NCI-H2171 treated with DMSO at 0.1 percent for 48 hours (cell line): Measurements from ENCODE around the gene AXIN2.

Source experiments
- DNase-seq: peaks from one replicate; lab custom pipeline; 2025; lab: John Stamatoyannopoulos, UW

Gene AXIN2

DNA sequence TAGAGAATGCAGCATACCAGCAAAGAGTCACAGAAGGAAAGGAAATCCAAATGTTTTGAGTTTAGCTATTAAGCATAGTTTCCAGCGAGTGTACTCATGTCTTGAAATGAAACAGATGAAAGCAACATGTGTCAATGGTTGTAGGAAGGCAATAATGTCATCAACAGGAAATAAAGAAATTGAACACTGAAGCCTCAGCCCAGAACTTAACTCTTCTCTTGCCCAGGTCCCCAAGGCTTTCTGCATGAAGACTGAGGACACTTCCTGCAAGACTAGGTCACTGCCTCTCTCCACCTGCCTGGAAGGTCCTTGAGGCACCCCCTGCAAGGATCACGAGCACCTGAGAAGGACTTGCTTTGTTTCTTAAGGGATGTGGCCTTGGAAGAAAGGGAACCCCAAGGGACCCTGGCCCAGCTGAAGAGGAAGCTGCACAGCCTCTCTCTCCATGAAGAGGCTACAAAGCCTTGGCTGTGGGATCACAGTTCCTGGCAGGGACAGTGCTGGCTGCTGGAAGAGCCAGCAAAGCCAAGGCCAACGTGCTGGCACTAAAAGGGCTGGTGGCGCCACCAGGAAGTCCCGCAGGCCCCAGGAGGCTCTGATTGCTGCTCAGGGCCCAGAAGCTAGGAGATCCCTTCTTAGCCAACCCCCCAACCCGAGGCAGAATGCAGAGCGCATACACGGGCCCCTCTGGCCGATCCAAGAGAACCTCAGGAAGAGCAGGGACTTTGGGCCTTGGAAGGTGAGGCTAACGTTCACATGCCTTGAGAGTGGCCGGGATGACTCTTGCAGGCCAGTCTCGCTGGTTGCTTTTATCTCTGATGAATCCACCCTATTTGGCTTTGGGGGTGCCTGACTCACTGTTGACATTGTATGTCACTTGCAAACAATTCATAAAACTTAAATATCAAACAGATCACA is 23.4 kb upstream of the AXIN2 start:
- no peak for DNase-seq

DNA sequence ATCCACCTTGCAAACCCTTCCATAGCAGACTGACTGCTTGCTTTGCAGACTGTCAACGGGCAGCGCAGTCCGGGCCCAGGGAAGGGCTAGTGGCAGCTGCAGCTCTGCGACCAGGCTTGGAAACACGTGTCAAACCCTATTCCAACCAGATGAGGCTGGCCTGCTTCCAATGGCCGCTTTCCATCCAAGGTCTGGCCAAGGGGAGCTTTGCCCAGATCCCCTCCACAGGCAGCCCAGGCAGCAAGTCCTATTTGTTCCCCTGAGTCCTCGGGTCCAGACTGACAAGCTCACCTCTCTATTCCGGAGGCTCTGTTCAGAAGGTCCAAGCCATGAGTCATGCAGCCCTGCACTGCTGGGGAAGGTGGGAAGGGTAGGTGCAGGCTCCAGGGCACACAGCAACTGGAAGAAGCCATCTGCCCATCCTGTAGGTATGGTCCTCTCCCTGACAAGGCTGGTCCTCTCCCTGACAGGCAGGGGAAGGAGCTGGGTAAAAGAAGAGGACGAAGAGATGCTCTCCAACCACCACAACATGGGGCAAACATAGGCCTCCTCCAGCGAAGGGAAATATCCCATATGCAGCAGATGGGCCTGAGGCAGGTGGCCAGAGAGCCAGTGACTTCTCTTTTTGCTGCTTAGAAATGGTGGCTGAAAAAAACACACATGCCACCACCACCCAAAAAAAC is 22.6 kb upstream of the AXIN2 start:
- no peak for DNase-seq

DNA sequence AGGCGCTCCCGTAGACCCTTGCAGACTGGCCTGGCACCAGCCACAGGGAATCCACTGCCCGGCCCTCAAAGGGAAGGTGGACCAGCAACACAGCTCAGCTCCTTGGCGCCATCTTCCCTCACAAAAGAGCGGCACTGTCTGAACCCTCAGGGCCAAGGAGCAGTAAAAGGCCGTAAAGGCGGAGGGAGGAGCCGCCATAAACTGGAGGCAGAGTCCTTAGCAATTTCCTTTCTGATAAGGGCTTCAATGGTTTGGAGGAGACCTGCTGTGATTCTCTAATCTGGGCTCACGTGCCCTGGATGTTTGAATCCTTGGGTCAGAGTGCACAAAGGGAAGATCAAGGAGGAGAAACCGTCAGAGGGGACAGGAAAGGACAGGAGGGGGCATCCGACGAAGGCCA is 15.5 kb upstream of the AXIN2 start:
- no peak for DNase-seq

DNA sequence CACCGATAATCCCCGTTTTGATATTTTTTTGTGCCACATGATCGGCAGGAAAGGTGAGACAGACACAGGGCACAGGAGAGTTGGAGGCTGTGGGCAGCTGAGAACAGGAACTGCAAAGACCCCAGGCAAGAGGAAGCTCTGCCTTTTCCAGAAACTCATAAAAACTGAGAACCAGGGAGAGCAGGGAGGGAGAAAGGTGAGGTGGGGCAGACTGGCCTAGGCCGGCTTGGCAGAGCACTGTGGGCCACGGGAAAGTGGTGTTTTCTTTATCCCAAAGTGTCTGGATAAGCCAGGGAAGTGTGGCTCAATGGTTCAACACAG is 11.8 kb upstream of the AXIN2 start:
- no peak for DNase-seq

DNA sequence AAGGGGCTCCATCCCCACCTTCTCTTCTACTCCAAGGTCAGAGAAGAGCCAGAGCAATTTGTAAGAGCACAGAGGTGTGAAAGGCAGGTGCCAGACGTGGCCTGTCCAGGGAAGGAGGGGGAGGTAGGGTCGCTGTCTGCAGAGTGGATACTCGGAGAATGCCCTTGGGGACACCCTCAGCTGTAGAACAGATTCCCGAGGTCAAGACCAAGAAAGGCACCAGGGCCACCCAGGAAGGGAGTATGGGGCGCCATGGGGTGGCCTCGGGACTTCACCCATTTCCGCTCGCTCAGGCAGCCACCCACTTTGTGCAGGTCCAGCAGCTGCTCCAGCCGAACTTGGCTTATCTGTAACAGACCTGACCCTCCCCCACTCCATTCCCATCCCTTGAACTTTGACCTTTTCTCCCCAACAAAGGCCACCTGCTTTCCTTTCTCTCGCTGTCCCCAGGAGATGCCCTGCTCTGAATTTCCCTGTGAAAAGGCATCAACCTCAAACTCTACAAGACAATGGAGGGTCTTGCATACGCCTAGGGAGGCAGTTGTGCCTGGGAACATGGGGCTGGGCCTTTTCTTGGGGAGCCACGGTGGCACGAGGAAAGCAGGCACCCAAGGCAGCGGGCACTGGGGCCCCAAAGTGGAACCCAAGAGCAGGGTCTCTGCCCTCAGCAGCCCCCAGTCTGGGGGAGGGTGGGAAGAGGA is 11.3 kb upstream of the AXIN2 start:
- no peak for DNase-seq

DNA sequence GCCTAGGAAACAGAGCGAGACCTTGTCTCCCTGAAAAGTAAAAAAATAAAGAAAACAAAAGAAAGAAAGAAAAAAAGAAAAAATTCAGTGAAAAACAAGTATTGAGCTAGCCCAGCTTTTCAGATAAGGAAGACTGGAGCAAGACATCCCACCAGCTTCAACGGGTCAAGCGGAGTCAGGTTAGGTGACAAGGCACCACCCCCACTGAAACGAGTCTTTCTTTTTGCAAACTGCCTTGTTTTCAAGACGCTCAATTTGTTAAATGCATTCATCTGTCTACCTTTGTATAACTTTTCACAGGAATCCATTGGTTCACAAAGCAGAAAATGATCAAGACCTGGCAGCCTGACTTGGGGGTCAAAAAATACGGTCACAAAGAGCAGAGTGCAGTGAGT is 10.7 kb upstream of the AXIN2 start:
- DNase-seq = no peak

DNA sequence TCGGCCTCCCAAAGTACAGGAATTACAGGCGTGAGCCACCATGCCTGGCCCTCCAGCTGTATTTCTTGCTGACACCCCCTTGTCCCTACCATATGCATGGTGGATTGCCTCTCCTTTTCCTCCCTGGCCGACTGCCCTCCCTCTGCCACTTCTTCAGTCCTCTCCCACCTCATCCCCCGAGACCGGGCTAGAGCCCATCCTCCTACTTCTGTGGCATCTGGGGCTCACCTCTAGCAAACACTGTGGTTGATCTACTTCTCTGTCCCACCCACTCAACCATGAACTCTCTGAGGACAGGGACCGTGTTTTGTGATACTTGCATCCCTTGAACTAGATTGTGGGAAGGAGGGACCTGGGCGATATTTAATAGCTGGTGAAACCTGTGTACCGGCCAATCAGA is 7.5 kb upstream of the AXIN2 start:
- no peak for DNase-seq

DNA sequence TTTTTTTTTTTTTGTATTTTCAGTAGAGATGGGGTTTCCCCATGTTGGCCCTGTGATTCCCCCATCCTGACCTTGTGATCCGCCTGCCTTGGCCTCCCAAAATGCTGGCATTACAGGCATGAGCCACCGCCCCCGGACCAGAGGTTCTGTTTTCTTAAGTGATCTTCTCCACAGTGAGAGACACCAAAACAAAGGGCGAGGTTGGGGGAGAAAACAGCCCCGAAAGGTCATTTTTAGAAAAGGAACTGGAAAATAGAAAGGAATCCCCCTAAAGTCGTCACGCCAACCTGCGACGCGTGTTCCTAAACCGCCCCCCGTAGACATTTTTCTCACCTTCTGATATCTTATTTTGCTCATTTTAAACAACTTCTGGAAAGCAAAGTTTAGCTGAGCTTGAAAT is 6.1 kb upstream of the AXIN2 start:
- no peak for DNase-seq

DNA sequence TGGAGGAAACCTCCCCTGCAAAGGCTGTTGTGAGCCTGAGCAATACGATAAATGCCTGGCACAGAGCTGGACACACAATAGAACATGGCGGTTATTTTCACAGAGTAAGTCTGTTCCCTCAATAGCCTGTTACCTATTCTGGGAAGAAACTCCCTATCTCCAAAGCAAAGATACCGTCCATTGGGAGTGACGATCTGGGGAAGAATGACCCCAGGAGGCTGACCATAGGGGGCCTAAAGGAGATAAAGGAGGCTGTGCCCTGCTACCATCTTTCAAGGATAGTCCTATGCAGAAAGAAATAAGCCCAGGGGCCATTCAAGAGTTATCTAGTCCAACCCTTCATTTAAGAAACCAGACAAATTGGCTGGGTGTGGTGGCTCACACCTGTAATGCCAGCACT is 4.1 kb upstream of the AXIN2 start:
- no peak for DNase-seq

DNA sequence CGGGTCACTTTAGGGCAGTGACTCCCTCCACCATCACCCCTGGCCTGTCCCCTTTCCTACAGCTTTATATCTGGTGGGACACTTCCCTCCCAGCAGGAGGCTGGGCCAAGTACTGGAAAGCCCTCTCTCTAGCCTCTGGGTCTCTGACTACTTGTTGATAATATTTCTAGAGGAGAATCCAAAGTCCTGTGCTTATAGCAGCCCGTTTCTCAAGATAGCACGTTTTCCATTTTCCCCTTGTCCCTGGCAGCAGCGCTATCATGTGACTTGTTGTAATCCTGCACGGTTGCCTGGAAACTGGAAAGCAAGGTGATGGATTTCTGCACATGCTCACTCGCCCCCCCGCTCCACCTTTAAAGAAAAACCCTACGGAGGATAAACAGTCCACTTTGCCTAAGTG is 3.3 kb upstream of the AXIN2 start:
- peak; percentile 82 for DNase-seq

DNA sequence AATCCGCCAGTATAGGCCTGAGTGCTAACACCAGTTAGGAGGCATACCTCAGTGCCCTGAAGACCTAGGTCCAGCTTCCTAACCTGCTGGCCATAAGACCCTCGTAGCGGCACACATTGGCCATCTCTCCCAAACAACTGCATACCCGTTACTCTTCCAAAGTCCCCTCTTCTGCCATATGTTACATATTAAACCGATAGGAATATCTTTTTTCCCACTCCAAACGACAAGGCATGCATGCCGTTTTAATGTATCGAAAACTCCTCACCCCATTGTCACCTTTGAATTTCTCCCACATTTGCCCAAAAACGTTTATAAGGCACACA is 721 bp upstream of the AXIN2 start:
- no peak for DNase-seq

DNA sequence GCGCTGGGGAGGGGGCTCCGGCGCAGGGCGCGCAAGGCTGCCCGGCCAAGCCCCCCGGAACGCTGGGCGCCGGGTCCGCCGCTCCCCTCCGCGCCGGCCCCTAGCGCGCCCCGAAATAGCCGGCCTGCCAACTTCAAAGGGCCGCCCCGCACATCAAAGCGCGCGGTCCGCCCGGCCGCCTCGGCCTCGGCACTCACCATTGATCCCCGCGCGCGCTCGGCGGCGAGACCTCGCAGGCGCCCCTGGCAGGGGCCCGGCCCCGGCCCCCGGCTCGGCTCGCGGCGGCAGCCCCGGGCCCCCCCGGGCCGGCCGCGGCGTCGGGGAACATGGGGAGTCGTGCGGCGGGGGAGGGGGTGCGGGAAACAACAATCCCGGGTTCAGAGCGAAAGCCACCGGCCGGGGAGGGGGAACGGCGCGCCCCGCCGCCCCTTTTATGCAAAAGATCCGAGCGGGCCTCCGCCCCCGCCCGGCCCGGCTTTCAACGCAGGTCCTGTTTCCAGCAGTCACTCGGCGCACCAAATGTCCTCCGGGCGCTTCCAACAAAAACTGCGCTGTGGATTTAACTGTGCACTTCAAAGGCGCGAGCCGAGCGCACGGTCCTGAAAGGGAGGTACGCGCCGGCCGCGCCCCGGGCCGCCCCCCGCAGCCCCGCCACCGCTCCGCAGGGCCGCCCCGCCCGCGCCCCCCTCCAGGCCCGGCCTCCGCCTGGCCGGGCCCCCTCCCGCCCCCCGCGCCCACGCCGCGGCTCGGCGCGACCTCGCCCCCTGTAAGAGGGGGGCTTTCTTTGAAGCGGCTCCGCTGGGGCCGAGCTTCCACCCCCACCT is 608 bp downstream of the AXIN2 start:
- DNase-seq = peak; percentile 72

DNA sequence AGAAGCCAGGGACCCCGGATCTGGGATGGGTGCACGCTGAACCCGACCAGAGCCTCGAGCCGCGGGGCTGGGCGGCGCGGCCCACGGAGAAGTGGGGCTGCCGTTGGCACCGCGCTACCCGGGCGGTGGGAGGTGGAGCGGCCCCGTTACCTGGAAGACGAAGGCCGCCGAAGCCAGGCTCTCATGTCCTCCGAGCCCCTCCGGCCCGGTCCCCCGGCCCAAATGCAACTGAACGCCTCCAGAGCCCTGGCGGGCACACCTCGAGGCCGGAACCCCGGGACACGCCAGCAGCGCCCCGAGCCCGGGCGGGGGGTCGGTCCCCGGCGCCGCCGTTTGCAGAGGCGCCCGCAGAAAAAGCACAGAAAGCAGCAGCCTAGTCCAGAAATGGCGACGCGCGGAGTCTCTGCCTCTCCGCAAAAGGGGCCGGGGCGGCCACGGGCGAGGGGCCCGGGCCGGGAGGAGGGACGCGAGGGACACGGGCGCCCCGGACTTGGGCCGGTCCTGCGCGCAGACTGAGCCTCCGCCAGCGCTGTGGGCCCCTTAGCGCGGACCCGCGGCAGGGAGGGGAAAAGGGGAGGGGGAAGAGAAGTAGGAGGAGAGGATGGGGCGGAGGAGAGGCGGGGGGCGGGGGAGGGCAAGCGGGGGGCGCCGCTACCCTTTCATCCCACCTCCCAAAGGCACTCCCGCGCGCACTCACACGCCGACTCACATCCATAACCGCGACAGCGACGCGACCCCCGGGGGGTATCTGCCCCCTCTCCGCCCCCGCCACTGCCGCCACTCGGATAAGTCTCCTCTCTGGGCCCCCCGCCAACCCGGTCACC is 1.4 kb downstream of the AXIN2 start:
- peak; percentile 53 for DNase-seq

DNA sequence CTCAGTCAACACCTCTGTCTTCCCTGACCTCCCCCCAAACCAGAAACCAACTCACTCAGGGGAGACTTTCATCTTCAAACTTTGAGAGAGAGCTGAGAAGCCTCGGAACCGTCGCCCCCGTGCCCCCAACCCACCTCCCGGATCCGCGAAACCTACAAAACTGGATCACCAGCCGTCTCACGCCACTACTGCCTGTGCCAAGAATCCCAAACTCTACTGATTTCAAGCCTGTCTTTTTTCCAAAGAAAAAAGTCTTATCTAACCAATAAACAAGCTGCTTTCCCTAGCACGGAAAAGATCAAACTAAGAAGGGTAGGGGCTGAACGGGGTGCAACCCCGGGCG is 2.0 kb downstream of the AXIN2 start:
- DNase-seq = peak; percentile 26

DNA sequence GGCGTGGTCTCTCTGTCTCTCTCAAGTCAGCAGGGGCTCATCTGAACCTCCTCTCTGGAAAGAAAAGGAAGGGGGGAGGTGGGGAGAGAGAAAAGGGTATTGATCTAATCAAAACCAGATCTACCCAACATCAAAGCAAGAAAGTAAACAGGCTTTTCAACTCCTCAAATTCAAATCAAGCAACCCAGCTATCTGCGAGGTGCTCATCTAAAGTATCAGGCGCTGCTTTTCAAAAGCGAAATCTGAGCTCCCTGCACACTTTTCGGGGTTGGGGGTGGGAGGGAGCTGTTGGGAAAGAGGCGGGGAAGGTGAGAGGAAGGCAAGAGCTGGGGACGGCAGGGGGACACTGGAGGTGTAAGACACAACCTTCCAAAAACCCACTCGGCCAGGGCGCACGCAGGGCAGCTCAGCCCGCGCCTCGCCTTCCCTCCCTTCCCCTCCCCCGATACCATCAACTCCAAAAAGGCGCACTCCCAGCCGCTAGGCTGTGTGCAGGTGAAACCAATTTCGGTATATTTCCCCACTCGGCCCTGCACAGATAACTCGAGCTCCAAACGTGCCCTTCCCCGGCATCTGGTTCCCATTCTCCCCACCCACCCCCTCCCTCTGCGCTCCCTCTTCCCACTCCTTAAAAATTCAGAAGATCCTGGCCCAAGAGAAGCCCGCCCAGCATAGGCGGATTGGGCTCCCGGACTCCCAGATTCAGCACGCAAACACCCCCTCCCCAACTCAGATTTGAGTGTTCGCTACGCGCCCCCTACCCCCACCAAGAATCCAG is 2.6 kb downstream of the AXIN2 start:
- peak; percentile 60 for DNase-seq

DNA sequence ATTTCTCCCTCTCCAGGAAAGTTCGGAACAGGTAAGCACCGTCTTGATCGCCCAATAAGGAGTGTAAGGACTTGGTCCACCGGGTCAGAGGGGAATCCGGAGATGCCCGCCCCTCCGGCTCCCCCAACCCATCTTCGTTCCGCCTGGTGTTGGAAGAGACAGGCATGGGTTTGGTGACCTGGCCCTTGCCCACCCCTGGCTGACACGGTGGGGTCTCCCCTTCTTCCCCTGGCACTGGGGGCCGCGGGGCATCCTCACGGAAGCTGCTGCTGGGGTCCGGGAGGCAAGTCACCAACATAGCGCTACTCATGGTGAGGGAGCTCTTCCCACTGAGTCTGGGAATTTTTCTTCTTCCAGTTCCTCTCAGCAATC is 3.2 kb downstream of the AXIN2 start:
- no peak for DNase-seq

DNA sequence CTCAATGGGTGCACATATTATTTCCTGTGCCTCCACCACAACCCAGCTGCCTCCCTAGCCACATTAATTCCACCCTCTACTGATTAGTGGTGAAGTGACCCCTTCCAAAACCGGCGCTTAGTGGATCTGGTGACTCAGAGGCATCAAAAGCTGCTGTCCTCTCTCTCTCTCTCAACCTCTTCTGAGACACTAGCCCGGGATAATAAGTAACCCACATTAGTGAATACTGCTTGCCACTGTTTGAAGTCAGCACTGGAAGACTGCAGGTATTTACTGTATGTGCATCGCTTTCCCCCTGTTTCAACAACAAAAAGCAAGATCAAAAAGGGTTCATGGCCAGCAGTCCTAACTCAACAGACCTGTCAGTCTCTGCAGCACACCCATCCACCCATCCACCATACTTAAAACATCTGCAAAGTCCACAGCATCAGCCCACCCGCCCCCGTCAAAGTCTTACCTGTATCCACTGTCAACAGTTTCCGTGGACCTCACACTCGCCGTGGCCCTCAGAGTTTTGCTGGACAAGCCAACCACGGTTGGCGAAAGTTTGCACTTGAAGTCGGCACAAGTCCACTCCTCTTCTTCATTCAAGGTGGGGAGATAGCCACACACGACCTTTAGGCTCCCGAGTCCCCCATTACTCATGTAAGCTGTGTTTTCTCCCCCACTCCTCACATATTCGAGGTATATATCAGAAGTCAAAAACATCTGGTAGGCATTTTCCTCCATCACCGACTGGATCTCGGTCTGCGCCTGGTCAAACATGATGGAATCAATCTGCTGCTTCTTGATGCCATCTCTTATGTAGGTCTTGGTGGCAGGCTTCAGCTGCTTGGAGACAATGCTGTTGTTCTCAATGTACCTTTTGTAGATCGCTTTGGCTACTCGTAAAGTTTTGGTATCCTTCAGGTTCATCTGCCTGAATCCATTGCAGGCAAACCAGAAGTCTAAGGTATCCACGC is 3.8 kb downstream of the AXIN2 start:
- no peak for DNase-seq

DNA sequence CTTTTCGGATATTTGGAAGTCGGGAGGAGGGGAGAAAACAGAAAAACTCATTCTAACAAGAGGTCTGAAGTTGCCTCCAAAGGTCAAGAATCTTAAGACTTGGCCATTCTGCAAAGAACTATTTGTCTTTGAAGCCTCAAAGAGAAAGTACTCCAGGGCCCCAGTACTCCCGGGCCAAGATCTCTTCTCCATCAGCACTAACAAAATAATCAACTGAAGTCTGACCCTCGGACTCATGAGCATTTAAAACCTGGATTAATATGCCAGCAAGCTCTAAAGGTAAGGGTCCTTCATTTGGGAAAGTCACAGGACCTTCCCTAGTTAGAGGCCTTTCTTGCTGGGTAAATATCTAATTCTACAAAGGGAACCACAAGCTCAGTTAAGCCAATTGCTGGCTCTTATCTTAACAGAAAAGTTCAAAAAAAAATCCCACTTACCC is 4.5 kb downstream of the AXIN2 start:
- no peak for DNase-seq
